Central memory CD8-positive, alpha-beta T cell (primary cell): ENCODE measurements around the gene ZNF816.
"Not testable (repeated sequence)": the region's sequence is repeated elsewhere in the genome, so short reads cannot be mapped to it uniquely, and the experiment has no call there.

Experiments used
- ATAC-seq: fragments of 150-1000 bp; cut with Tn5 transposase; replicated peaks from 2 replicates; pipeline ENCODE4 v1.10.0; 2022; ENCODE audit warnings: mild to moderate bottlenecking, moderate FRiP score, moderate number of reproducible peaks; ENCODE audit not compliant: poor library complexity, severe bottlenecking; ENCODE audit errors: extremely low read depth
- DNase-seq, 2 donors: peaks; one replicate each; pipeline ENCODE4 v3.0.0; 2021; ENCODE audit warnings: low spot score in 2 of 2
- H3K27ac Mint-ChIP-seq: one replicate; pipeline ENCODE4 v1.8.0; 2022; ENCODE audit warnings: low read depth, mild to moderate bottlenecking, moderate library complexity, mixed read lengths
- H3K27me3 Mint-ChIP-seq: one replicate; pipeline ENCODE4 v1.8.0; 2022; ENCODE audit warnings: mixed read lengths
- H3K36me3 Mint-ChIP-seq: one replicate; pipeline ENCODE4 v1.8.0; 2022; ENCODE audit warnings: mild to moderate bottlenecking, moderate library complexity, mixed read lengths; ENCODE audit not compliant: insufficient read depth
- H3K4me1 Mint-ChIP-seq: one replicate; pipeline ENCODE4 v1.8.0; 2022; ENCODE audit warnings: mixed read lengths
- H3K4me3 Mint-ChIP-seq: one replicate; pipeline ENCODE4 v1.8.0; 2022; ENCODE audit warnings: mild to moderate bottlenecking, moderate library complexity, mixed read lengths
- H3K9me3 Mint-ChIP-seq: one replicate; pipeline ENCODE4 v1.8.0; 2022; ENCODE audit warnings: mixed read lengths

ZNF816 gene

DNA sequence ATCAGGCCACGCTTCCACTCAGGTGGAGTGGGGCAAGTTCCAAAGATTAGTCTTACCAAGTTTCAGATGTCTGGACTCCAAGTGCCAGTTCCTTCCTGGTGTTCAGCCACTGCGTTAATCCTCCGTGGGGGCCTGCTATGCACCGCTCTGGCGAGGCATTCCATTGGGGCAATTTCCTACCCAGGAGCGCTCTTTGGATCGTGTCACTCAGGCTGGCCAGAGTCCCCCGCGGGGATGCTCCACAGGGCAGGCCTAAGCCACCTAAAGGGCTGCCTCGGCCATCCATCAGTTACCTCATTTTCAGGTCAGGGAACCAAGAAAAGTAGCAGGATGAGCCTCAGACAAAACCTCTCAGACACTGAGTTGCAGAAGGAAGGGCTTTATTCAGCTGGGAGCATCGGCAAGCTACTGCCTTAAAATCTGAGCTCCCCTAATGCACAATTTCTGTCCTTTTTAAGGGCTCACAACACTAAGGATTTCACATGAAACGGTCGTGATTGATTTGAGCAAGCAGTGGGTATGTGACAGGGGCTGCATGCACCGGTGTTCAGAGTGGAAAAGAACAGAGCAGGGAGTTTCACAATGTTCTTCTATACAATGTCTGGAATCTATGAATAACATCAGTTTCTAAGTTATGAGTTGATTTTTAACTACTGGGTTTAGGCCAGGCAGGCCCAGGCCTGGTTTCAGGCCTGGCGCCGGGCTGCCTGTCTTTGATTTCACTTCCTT lies 58.5 kb downstream of the ZNF816 start:
- not testable (repeated sequence) for H3K4me3 Mint-ChIP-seq, ATAC-seq, DNase-seq, H3K27ac Mint-ChIP-seq, H3K27me3 Mint-ChIP-seq, H3K4me1 Mint-ChIP-seq
- peaks cover 24% of the 10 kb centered on the region for H3K9me3 Mint-ChIP-seq
- H3K36me3 Mint-ChIP-seq = peaks cover 13% of the 10 kb centered on the region

DNA sequence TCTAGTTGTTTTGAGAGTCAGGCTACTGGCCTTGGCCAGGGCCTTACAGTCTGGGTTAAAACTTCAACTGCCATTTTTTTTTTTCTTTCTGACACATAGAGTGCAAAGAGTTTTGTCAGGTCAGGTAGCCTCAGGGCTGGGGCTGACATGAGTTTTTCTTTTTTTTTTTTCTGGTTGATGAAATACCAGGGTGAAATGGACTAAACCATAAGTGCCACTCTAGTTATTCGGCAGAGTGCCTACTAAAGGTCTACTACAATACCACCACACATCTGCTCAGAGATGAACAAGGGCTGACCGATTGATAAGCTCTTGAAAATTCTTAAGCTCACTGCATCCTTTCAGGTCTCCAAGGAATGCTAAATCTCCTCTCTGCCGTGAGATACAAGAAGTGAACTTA lies 60.8 kb downstream of the ZNF816 start:
- Mint-ChIP-seq H3K27ac (no peak overlapping the region), H3K27me3 (no peaks in the 10 kb centered on the region), H3K4me1 (peaks cover 7% of the 10 kb centered on the region), H3K36me3 (peaks cover 7% of the 10 kb centered on the region), H3K4me3 (no peak overlapping the region), H3K9me3 (peaks cover 17% of the 10 kb centered on the region)
- no peak for ATAC-seq
- no peak for DNase-seq
